PFSK-1 (cell line): ENCODE results near the gene TMEM163.

ENCODE experiments used
- FOXP2 ChIP-seq: optimal IDR thresholded peaks from 2 replicates; pipeline ENCODE3; 2011; ENCODE audit warnings: borderline replicate concordance, control low read depth, inconsistent platforms; ENCODE audit not compliant: insufficient read depth; ENCODE audit errors: extremely low read length, extremely low read depth
- POLR2AphosphoS5 ChIP-seq: IDR thresholded peaks from 2 replicates; pipeline ENCODE4 v1.6.1; 2012; ENCODE audit warnings: low read depth, mild to moderate bottlenecking, control low read depth, low read length, moderate library complexity
- REST ChIP-seq, 2 experiments: IDR thresholded peaks; 2 replicates each; pipeline versions ENCODE4 v1.6.1 to v1.8.0; 2011 to 2012; ENCODE audit warnings: low read depth in 2 of 2, low read length in 2 of 2, control low read depth in 1 of 2, inconsistent platforms in 1 of 2, mild to moderate bottlenecking in 1 of 2, moderate library complexity in 1 of 2; ENCODE audit not compliant: insufficient read depth in 1 of 2
- SIN3A ChIP-seq: IDR thresholded peaks from 2 replicates; pipeline ENCODE4 v1.6.1; 2012; ENCODE audit warnings: mild to moderate bottlenecking, low read length, moderate library complexity, borderline replicate concordance; ENCODE audit not compliant: insufficient read depth
- TAF1 ChIP-seq: IDR thresholded peaks from 2 replicates; pipeline ENCODE4 v1.6.1; 2012; ENCODE audit warnings: low read length, control low read depth, borderline replicate concordance; ENCODE audit not compliant: insufficient read depth

The TMEM163 gene

GRCh38 chr2:134457765-134458472 is 260.9 kb downstream of the TMEM163 start:
- TF ChIP-seq TAF1, result no peak
- no peak for TF ChIP-seq POLR2AphosphoS5
- no peak for TF ChIP-seq REST (IDR thresholded peaks at IDR 0.05; ENCODE audit: insufficient read depth in 1 of 2, low read depth in 2 of 2, low read length in 2 of 2)
- TF ChIP-seq SIN3A, result no peak
- TF ChIP-seq FOXP2, result no peak

- TF ChIP-seq FOXP2 (no peak), TAF1 (no peak), POLR2AphosphoS5 (no peak), REST (IDR thresholded peaks at IDR 0.05; ENCODE audit: insufficient read depth in 1 of 2, low read depth in 2 of 2, low read length in 2 of 2) (no peak), SIN3A (no peak)
These were observed 261.4 kb downstream of the TMEM163 start for GRCh38 chr2:134457353-134457752.

- no peak for TF ChIP-seq TAF1
- TF ChIP-seq POLR2AphosphoS5, result no peak
- no peak for TF ChIP-seq REST (IDR thresholded peaks at IDR 0.05; ENCODE audit: insufficient read depth in 1 of 2, low read depth in 2 of 2, low read length in 2 of 2)
- TF ChIP-seq FOXP2, result no peak
- TF ChIP-seq SIN3A, result no peak
These were observed 263.4 kb downstream of the TMEM163 start for GRCh38 chr2:134455426-134455825.

- TF ChIP-seq SIN3A (no peak), TAF1 (no peak), REST (IDR thresholded peaks at IDR 0.05; ENCODE audit: insufficient read depth in 1 of 2, low read depth in 2 of 2, low read length in 2 of 2) (no peak), FOXP2 (no peak), POLR2AphosphoS5 (no peak)
These were observed 263.9 kb downstream of the TMEM163 start for GRCh38 chr2:134454931-134455330.

GRCh38 chr2:134454426-134454825 is 264.4 kb downstream of the TMEM163 start:
- TF ChIP-seq FOXP2 (no peak), REST (IDR thresholded peaks at IDR 0.05; ENCODE audit: insufficient read depth in 1 of 2, low read depth in 2 of 2, low read length in 2 of 2) (no peak), TAF1 (no peak), POLR2AphosphoS5 (no peak), SIN3A (no peak)
